HCT116 (cell line): ENCODE results near the gene GRM4. TPM values are rescaled to one million over a fixed set of nuclear protein-coding genes. Genes with fewer than 3 reads are reported as not detected.

Experiments used
- ATAC-seq: fragments of 200-7000 bp; cut with Tn5 transposase; 2 replicates; pipeline ENCODE4 v1.9.1; 2020; ENCODE audit warnings: mild to moderate bottlenecking, moderate library complexity
- BruUV-seq: library from RNA; stranded (reverse); fragments of 400-500 nt; replicated peaks from 2 replicates; lab custom pipeline; 2021; lab: Mats Ljungman, UMichigan
- CTCF ChIA-PET: fragments of 300-600 bp; sonication (Branson Sonifier 250); formaldehyde crosslinking; loops from one replicate; lab custom pipeline; 2021; ENCODE audit warnings: antibody characterized with exemption; lab: Charles Lee
- POLR2A ChIA-PET: fragments of 300-600, 350-600 bp; sonication (Branson Sonifier 250); formaldehyde crosslinking; loops from one replicate; lab custom pipeline; 2021; ENCODE audit warnings: antibody characterized with exemption; lab: Charles Lee
- RAD21 ChIA-PET, 2 experiments: fragments of 300-600 bp; sonication (Branson Sonifier 250); formaldehyde crosslinking; loops; one replicate each; lab custom pipeline; 2023; ENCODE audit warnings: low total read pairs in 2 of 2; ENCODE audit not compliant: uncharacterized antibody in 2 of 2, unreplicated experiment in 2 of 2, low non-redundant PET in 1 of 2; lab: Charles Lee
- DNase-seq: peaks from one replicate; pipeline ENCODE4 v3.0.0-alpha.2; 2010; ENCODE audit warnings: low read depth, low spot score
- H2AFZ ChIP-seq: fragments of 200-600 bp; shearing (Covaris generic), sonication (generic); 2 replicates; pipeline ENCODE4 v1.6.1; 2017; ENCODE audit warnings: low read depth, mixed run types, mixed read lengths, antibody characterized with exemption, low read length; ENCODE audit not compliant: poor library complexity, severe bottlenecking
- H3K27ac ChIP-seq: 2 replicates; pipeline ENCODE4 v1.5.1; 2012; ENCODE audit warnings: low read depth, low read length
- H3K27me3 ChIP-seq: fragments of 200-600 bp; sonication (generic); 2 replicates; pipeline ENCODE4 v1.6.1; 2016; ENCODE audit warnings: mixed run types, low read length, mixed read lengths; ENCODE audit not compliant: insufficient read depth
- H3K36me3 ChIP-seq, 2 experiments: fragments of 200-500 bp in 1 of 2; fragments of 200-600 bp in 1 of 2; sonication (Bioruptor generic) in 1 of 2; sonication (generic) in 1 of 2; 2 replicates each; pipeline versions ENCODE4 v1.5.1 to v1.6.1; 2014 to 2016; ENCODE audit warnings: low read length in 2 of 2, inconsistent platforms in 1 of 2, mixed read lengths in 1 of 2, mixed run types in 1 of 2; ENCODE audit not compliant: insufficient read depth in 2 of 2, control insufficient read depth in 1 of 2
- H3K4me1 ChIP-seq, 2 experiments: fragments of 200-600 bp in 1 of 2; sonication (generic) in 1 of 2; 2 replicates each; pipeline versions ENCODE4 v1.5.1 to v1.6.1; 2012 to 2017; ENCODE audit warnings: low read length in 2 of 2, inconsistent platforms in 1 of 2, mild to moderate bottlenecking in 1 of 2, mixed read lengths in 1 of 2, mixed run types in 1 of 2, moderate library complexity in 1 of 2; ENCODE audit not compliant: insufficient read depth in 2 of 2, control insufficient read depth in 1 of 2
- H3K4me2 ChIP-seq: fragments of 200-600 bp; sonication (generic); 2 replicates; pipeline ENCODE4 v1.6.1; 2017; ENCODE audit warnings: mixed run types, low read length, mixed read lengths
- H3K4me3 ChIP-seq, 2 experiments: fragments of 200-600 bp in 1 of 2; sonication (generic) in 1 of 2; replicated peaks in 1 of 2; 2 replicates each; pipeline ENCODE4 v1.5.1; 2011 to 2016; ENCODE audit warnings: low read length in 2 of 2, control low read depth in 1 of 2, low read depth in 1 of 2, mild to moderate bottlenecking in 1 of 2, mixed read lengths in 1 of 2, mixed run types in 1 of 2
- H3K79me2 ChIP-seq: fragments of 200-600 bp; sonication (generic); 2 replicates; pipeline ENCODE4 v1.6.1; 2017; ENCODE audit warnings: mild to moderate bottlenecking, mixed run types, low read length, moderate library complexity, mixed read lengths; ENCODE audit not compliant: insufficient read depth
- H3K9ac ChIP-seq: fragments of 200-600 bp; sonication (generic); 2 replicates; pipeline ENCODE4 v1.6.1; 2016; ENCODE audit warnings: low read length, mixed read lengths
- H3K9me2 ChIP-seq: fragments of 200-600 bp; sonication (generic), shearing (Covaris generic); 2 replicates; pipeline ENCODE4 v1.6.1; 2017; ENCODE audit warnings: mixed run types, mild to moderate bottlenecking, moderate library complexity; ENCODE audit not compliant: insufficient read depth
- H3K9me3 ChIP-seq, 2 experiments: fragments of 200-500 bp in 1 of 2; fragments of 200-600 bp in 1 of 2; sonication (Bioruptor generic) in 1 of 2; sonication (generic) in 1 of 2; 2 replicates each; pipeline ENCODE4 v1.6.1; 2014 to 2017; ENCODE audit warnings: low read length in 2 of 2, mixed read lengths in 2 of 2, inconsistent platforms in 1 of 2, low read depth in 1 of 2, mild to moderate bottlenecking in 1 of 2, mixed run types in 1 of 2, moderate library complexity in 1 of 2; ENCODE audit not compliant: control insufficient read depth in 1 of 2, insufficient read depth in 1 of 2
- H4K20me1 ChIP-seq: fragments of 200-600 bp; sonication (generic), shearing (Covaris generic); 2 replicates; pipeline ENCODE4 v1.6.1; 2017; ENCODE audit warnings: mixed run types, mild to moderate bottlenecking, moderate library complexity; ENCODE audit not compliant: insufficient read depth
- CBX3 ChIP-seq: IDR thresholded peaks from 2 replicates; pipeline ENCODE4 v1.6.1; 2012; ENCODE audit warnings: low read depth
- EZH2 ChIP-seq: fragments of 200-600 bp; sonication (generic); IDR thresholded peaks from 2 replicates; pipeline ENCODE4 v1.6.1; 2017; ENCODE audit warnings: antibody characterized with exemption, mixed run types
- EZH2phosphoT487 ChIP-seq: fragments of 200-600 bp; IDR thresholded peaks from 2 replicates; pipeline ENCODE4 v1.6.1; 2018; ENCODE audit warnings: antibody characterized with exemption, borderline replicate concordance
- FOSL1 ChIP-seq: IDR thresholded peaks from 2 replicates; pipeline ENCODE4 v1.6.1; 2012; ENCODE audit warnings: low read depth
- POLR2A ChIP-seq: IDR thresholded peaks from 2 replicates; pipeline ENCODE4 v1.7.0; 2011; ENCODE audit warnings: borderline replicate concordance; ENCODE audit not compliant: insufficient read depth, insufficient read length; ENCODE audit errors: extremely low read depth
- POLR2AphosphoS5 ChIP-seq: IDR thresholded peaks from 2 replicates; pipeline ENCODE4 v1.6.1; 2011; ENCODE audit warnings: mild to moderate bottlenecking, low read depth, low read length, moderate library complexity
- RAD21 ChIP-seq: IDR thresholded peaks from 2 replicates; pipeline ENCODE4 v1.6.1; 2012; ENCODE audit warnings: low read depth, mild to moderate bottlenecking
- YY1 ChIP-seq: IDR thresholded peaks from 2 replicates; pipeline ENCODE4 v1.6.1; 2011; ENCODE audit warnings: low read length, low read depth, moderate library complexity, mild to moderate bottlenecking; ENCODE audit not compliant: insufficient replicate concordance; ENCODE audit errors: extremely low read depth
- ZFX ChIP-seq: fragments of 450-650 bp; IDR thresholded peaks from 2 replicates; pipeline ENCODE4 v1.6.1; 2017
- intact Hi-C: fragments of 100-400 bp; cut with micrococcal nuclease; formaldehyde crosslinking; loops from 2 replicates; pipeline ENCODE4 v1.10.0; 2022
- total RNA-seq: library from RNA; stranded (reverse); gene quantifications from one replicate; pipeline ENCODE4 v1.2.1, GENCODE V29; 2021; ENCODE audit not compliant: unreplicated experiment

Gene GRM4
- total RNA-seq, 1 experiment from 2014 or later: 2.6 TPM

- Histone ChIP-seq H3K4me1 (no peaks in the 10 kb centered on the region), H3K9me3 (no peaks in the 10 kb centered on the region), H4K20me1 (no peaks in the 10 kb centered on the region), H3K4me3 (no peak overlapping the region), H3K4me2 (no peak overlapping the region), H3K9ac (no peak overlapping the region), H3K9me2 (no peaks in the 10 kb centered on the region), H3K27me3 (no peaks in the 10 kb centered on the region), H2AFZ (no peak overlapping the region), H3K27ac (no peak overlapping the region), H3K79me2 (no peaks in the 10 kb centered on the region), H3K36me3 (no peaks in the 10 kb centered on the region)
- ChIA-PET RAD21 (no interaction called here), CTCF (no interaction called here), POLR2A (no interaction called here)
- no peak for DNase-seq
- BruUV-seq: no TSS peak
- TF ChIP-seq POLR2A (no peak), EZH2phosphoT487 (no peak), POLR2AphosphoS5 (no peak), FOSL1 (no peak)
- ATAC-seq: no peak
- intact Hi-C loops: no loop called here
Measured at GRCh38 chr6:34004706-34005105, 141.2 kb downstream of the GRM4 start.

GRCh38 chr6:34003962-34004361, 141.9 kb downstream of the GRM4 start:
- DNase-seq (no peak), ATAC-seq (no peak)
- no peak for TF ChIP-seq CBX3
- no peak for TF ChIP-seq RAD21
- no peak for TF ChIP-seq YY1
- TF ChIP-seq EZH2: no peak
- TF ChIP-seq ZFX: no peak
- CTCF ChIA-PET: no interaction called here
- H4K20me1 ChIP-seq: no peaks in the 10 kb centered on the region
- intact Hi-C loops: no loop called here
- POLR2A ChIA-PET: no interaction called here
- no TSS peak for BruUV-seq
- no peak overlapping the region for H3K4me3 ChIP-seq
- no peak overlapping the region for H3K9ac ChIP-seq
- no peaks in the 10 kb centered on the region for H3K9me3 ChIP-seq
- H2AFZ ChIP-seq: no peak overlapping the region
- no peaks in the 10 kb centered on the region for H3K79me2 ChIP-seq
- H3K27ac ChIP-seq: no peak overlapping the region
- H3K4me2 ChIP-seq: no peak overlapping the region
- no peaks in the 10 kb centered on the region for H3K36me3 ChIP-seq
- RAD21 ChIA-PET: no interaction called here
- H3K4me1 ChIP-seq: no peaks in the 10 kb centered on the region
- H3K27me3 ChIP-seq: no peaks in the 10 kb centered on the region
- H3K9me2 ChIP-seq: no peaks in the 10 kb centered on the region
